GM12873 (cell line): ENCODE measurements around the gene TTN.

Experiments used
- TF ChIP-seq, protein P1 (sequence below): IDR thresholded peaks from 2 replicates; pipeline ENCODE4 v1.5.1; 2012; ENCODE audit warnings: low read depth, mild to moderate bottlenecking, moderate library complexity, low read length, control low read depth; ENCODE audit not compliant: insufficient read depth; ENCODE audit errors: missing control alignments

Gene TTN

DNA sequence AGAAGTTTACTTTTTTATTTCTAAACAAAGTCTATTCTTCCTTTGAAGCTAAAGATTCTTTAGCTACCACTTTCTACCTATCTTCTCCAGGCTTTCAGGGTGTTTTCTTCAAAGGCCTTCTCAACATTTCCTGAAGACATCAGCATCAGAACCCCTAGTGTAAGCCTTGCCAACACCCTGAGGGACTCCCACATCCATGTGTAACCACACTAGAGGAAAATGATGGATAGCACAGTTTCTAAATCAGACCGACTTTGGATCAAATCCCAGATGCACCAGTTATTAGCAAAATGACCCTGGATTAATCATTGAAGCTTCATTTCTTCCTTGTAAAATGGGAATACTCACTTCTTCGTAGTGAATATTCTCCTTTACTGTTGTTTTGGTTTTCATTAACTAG, 4.7 kb upstream of the TTN start:
- TF ChIP-seq, protein P1, sequence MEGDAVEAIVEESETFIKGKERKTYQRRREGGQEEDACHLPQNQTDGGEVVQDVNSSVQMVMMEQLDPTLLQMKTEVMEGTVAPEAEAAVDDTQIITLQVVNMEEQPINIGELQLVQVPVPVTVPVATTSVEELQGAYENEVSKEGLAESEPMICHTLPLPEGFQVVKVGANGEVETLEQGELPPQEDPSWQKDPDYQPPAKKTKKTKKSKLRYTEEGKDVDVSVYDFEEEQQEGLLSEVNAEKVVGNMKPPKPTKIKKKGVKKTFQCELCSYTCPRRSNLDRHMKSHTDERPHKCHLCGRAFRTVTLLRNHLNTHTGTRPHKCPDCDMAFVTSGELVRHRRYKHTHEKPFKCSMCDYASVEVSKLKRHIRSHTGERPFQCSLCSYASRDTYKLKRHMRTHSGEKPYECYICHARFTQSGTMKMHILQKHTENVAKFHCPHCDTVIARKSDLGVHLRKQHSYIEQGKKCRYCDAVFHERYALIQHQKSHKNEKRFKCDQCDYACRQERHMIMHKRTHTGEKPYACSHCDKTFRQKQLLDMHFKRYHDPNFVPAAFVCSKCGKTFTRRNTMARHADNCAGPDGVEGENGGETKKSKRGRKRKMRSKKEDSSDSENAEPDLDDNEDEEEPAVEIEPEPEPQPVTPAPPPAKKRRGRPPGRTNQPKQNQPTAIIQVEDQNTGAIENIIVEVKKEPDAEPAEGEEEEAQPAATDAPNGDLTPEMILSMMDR: no peak

DNA sequence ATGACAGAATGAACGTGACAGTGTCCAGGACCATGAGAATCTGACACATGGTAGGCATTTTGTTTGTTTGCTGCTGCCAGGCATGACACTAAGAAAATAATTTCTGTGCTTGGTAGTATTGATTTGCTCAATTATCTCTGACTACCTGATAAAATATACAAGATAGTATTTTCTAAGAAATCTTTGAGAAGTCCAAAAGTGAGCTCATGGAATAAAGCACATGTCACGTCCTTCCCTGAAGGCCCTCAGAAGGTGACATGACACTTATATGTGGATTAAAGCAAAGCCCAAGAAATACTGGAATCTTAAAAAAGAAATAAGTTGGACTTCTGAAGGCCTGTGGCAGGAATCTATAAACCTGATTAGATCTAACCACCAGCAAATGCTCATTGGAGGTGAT, 3.8 kb upstream of the TTN start:
- TF ChIP-seq, protein P1: no peak

DNA sequence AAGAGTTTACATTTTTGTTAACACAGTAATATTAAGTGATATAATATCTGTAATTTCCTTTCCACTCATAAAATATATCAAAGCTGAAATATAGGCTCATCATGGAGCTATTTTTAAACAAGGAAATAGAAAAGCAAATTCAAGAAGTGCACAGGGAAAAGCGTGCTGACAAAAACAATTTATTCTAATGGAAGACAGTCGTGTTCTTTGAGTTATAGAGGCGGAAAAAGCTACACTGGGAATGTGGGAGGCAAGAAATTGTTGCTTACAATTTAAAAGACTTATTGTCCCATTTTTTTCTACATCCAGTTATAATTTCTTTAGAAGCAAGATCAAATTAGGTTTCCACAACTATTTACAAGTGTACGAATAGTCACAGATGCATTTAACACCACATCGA, 3.2 kb upstream of the TTN start:
- TF ChIP-seq, protein P1: no peak

DNA sequence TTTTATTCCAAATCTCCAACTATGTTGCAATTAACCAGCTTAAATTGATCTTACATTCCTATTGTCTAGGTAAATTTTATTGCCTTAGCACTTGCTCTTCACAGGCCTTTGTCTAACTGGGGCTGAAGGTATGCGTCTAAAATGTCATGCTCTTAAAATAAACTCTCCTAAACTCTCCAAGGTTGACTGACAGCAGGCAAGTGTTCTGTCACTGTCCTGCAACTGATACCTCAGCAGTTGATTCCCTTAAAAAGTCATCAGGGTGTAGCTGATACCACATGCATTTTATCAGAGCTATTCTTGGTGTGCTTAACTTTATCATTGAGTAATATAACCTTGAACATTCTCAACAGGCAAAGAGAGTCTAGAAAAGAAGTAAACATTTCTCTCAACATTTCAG, 680 bp downstream of the TTN start:
- TF ChIP-seq, protein P1: no peak

DNA sequence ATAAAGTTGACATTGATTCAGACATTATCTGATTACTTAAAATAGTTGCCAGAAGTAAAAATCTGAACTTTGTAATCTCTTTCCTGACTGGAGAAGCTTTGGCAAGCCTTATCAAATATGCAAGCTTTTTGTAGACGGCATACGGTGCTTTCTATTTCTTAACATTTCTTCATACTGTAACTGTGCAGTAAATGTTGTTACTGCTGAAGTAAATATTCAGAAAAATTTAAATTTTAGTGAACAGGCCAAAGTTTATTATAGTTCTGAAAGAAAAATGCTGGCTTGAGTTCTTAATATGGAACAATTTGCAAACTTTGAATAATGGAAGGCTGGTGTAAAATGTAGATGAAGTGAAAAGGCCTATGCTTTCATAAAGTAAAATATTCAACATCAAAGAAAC, 1.8 kb downstream of the TTN start:
- TF ChIP-seq, protein P1: no peak

DNA sequence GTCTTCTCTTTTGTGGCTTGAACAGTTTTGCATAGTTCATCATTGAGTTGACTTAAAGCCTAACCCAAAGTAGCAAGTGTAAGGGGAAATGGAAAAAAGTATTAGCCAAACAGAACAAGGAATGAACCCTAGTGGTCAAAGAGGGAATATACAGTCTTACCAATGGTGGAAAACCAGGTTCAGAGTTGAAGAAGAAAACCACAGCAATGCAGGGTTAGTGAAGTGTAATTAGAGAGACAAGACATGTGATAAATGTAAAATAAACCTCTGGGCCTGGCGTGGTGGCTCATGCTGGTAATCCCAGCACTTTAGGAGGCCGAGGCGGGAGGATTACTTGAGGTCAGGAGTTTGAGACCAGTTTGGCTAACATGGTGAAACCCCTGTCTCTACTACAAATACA, 2.4 kb downstream of the TTN start:
- TF ChIP-seq, protein P1: peak; percentile 61

DNA sequence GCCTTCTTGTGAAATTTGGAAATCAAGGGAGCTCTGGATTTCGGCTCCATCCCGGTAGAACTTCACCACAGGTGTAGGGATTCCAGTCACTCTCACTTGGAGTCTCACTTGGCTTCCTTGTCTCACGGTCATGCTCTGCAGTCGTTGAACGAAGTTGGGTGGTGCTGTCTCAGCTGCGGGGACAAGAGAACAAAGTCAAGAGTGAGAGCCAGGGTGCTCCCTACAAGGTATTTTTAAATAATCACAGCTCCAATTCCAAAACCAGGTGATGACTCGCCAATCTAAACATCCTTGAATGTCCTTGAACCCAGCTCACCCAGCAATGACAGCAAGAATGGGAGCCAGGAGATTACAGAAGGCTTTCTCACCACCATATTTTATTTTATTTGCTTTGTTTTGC, 6.7 kb downstream of the TTN start:
- TF ChIP-seq, protein P1: no peak
